Thoracic aorta (tissue), 2 donors: Measurements from ENCODE around the gene ALKBH5. TPM values are rescaled to one million over a fixed set of nuclear protein-coding genes. Genes with fewer than 3 reads are reported as not detected.

Experiments
- ATAC-seq: fragments of 150-250 bp; one replicate; pipeline ENCODE4 v1.8.0; 2017; ENCODE audit warnings: low read depth; ENCODE audit not compliant: insufficient number of reproducible peaks, low FRiP score
- DNase-seq: peaks from one replicate; pipeline ENCODE4 v3.0.0-alpha.2; 2020; ENCODE audit warnings: low spot score
- H3K27ac ChIP-seq, 2 donors: fragments of 200-600 bp; sonication (generic); 1 replicate in 1 of 2; 2 replicates in 1 of 2; pipeline ENCODE4 v1.5.1; 2016; ENCODE audit warnings: mild to moderate bottlenecking in 2 of 2, moderate library complexity in 2 of 2
- H3K27me3 ChIP-seq: fragments of 200-600 bp; sonication (generic); replicated peaks from 2 replicates; pipeline ENCODE4 v1.6.0; 2016; ENCODE audit warnings: mild to moderate bottlenecking; ENCODE audit not compliant: insufficient read depth
- H3K36me3 ChIP-seq: fragments of 200-600 bp; sonication (generic); one replicate; pipeline ENCODE4 v1.5.1; 2016
- H3K4me1 ChIP-seq, 2 donors: fragments of 200-600 bp; sonication (generic); 1 replicate in 1 of 2; 2 replicates in 1 of 2; pipeline versions ENCODE4 v1.5.1 to v1.6.0; 2016; ENCODE audit warnings: low read depth in 2 of 2, mild to moderate bottlenecking in 1 of 2; ENCODE audit not compliant: control insufficient read depth in 1 of 2
- H3K4me3 ChIP-seq: fragments of 200-600 bp; sonication (generic); 2 replicates; pipeline ENCODE4 v1.5.1; 2016; ENCODE audit warnings: mild to moderate bottlenecking
- H3K9me3 ChIP-seq: fragments of 200-600 bp; sonication (generic); 2 replicates; pipeline ENCODE4 v1.5.1; 2016
- CTCF ChIP-seq: fragments of 200-600 bp; sonication (generic); IDR thresholded peaks from one replicate; pipeline ENCODE4 v1.5.1; 2019; ENCODE audit warnings: antibody characterized with exemption
- total RNA-seq, 2 donors: library from RNA; depleted of rRNA; stranded (reverse); fragments of >200 nt; gene quantifications; one replicate each; pipeline versions ENCODE4 v1.1.0 to v1.2.3, GENCODE V29; 2016

ALKBH5 gene
- total RNA-seq = 100 to 1,000 TPM in 1 of 2 donors, 10 to 100 TPM in 1; 89.6 to 105 TPM

- peaks cover 29 to 47% of the 10 kb centered on the region in 2 donors for H3K4me1 ChIP-seq
- no peaks in the 10 kb centered on the region for H3K27me3 ChIP-seq
- TF ChIP-seq CTCF = peak; percentile 10
- DNase-seq = peak; percentile 91
- H3K9me3 ChIP-seq = no peaks in the 10 kb centered on the region
- ATAC-seq = peak; percentile 89
- no peaks in the 10 kb centered on the region for H3K36me3 ChIP-seq
- H3K4me3 ChIP-seq = peak within 1 kb of the TSS; percentile 93
- peak within 1 kb of the TSS; percentile 91 to 92 for H3K27ac ChIP-seq
These were observed at the start of gene ALKBH5 for GRCh38 chr17:18183334-18184142. ALKBH5 (plus strand) TSS chr17:18183828; CDS start chr17:18184244, 416 bp downstream.

- Histone ChIP-seq H3K4me1 (peaks cover 0 to 5% of the 10 kb centered on the region in 2 donors), H3K36me3 (no peaks in the 10 kb centered on the region), H3K27me3 (no peaks in the 10 kb centered on the region), H3K9me3 (no peaks in the 10 kb centered on the region), H3K27ac (no peak overlapping the region), H3K4me3 (no peak overlapping the region)
- ATAC-seq (no peak), DNase-seq (no peak)
- TF ChIP-seq CTCF = no peak
These were observed 47.3 kb upstream of the ALKBH5 start for GRCh38 chr17:18136357-18136756.

GRCh38 chr17:18138065-18138749, 45.4 kb upstream of the ALKBH5 start:
- Histone ChIP-seq H3K27ac (no peak overlapping the region), H3K9me3 (no peaks in the 10 kb centered on the region), H3K36me3 (no peaks in the 10 kb centered on the region), H3K4me3 (no peak overlapping the region), H3K4me1 (peaks cover 0 to 5% of the 10 kb centered on the region in 2 donors), H3K27me3 (no peaks in the 10 kb centered on the region)
- ATAC-seq (no peak), DNase-seq (no peak)
- no peak for TF ChIP-seq CTCF

GRCh38 chr17:18139092-18139491, 44.5 kb upstream of the ALKBH5 start:
- Histone ChIP-seq H3K36me3 (no peaks in the 10 kb centered on the region), H3K4me3 (no peak overlapping the region), H3K27ac (no peak overlapping the region), H3K4me1 (peaks cover 0 to 5% of the 10 kb centered on the region in 2 donors), H3K27me3 (no peaks in the 10 kb centered on the region), H3K9me3 (no peaks in the 10 kb centered on the region)
- ATAC-seq (no peak), DNase-seq (no peak)
- TF ChIP-seq CTCF = no peak

GRCh38 chr17:18139498-18139897, 44.1 kb upstream of the ALKBH5 start:
- Histone ChIP-seq H3K27me3 (no peaks in the 10 kb centered on the region), H3K9me3 (no peaks in the 10 kb centered on the region), H3K4me3 (no peak overlapping the region), H3K36me3 (no peaks in the 10 kb centered on the region), H3K4me1 (peaks cover 0 to 5% of the 10 kb centered on the region in 2 donors), H3K27ac (no peak overlapping the region)
- no peak for ATAC-seq
- no peak for DNase-seq
- no peak for TF ChIP-seq CTCF
